Lower lobe of right lung (tissue), 2 donors: ENCODE measurements around the gene DSG2. TPM values are rescaled to one million over a fixed set of nuclear protein-coding genes. Genes with fewer than 3 reads are reported as not detected.

Experiments
- ATAC-seq, 2 donors: fragments of 200-7000 bp; cut with Tn5 transposase; one replicate each; pipeline ENCODE4 v1.9.1; 2020 to 2022; ENCODE audit warnings: mild to moderate bottlenecking in 2 of 2, moderate library complexity in 2 of 2
- DNase-seq: peaks from one replicate; pipeline ENCODE4 v3.0.0-alpha.2; 2020
- H3K27ac ChIP-seq: fragments of 200-600 bp; one replicate; pipeline ENCODE4 v1.8.0; 2022
- H3K27me3 ChIP-seq: fragments of 200-600 bp; one replicate; pipeline ENCODE4 v1.8.0; 2022; ENCODE audit warnings: low read depth
- H3K36me3 ChIP-seq: fragments of 200-600 bp; one replicate; pipeline ENCODE4 v1.8.0; 2022; ENCODE audit warnings: mild to moderate bottlenecking
- H3K4me1 ChIP-seq: fragments of 200-600 bp; one replicate; pipeline ENCODE4 v1.8.0; 2022
- H3K4me3 ChIP-seq: fragments of 200-600 bp; one replicate; pipeline ENCODE4 v1.8.0; 2022; ENCODE audit warnings: mild to moderate bottlenecking
- H3K9me3 ChIP-seq: fragments of 200-600 bp; one replicate; pipeline ENCODE4 v1.8.0; 2022
- CTCF ChIP-seq: fragments of 200-600 bp; IDR thresholded peaks from one replicate; pipeline ENCODE4 v1.8.0; 2022; ENCODE audit warnings: antibody characterized with exemption, mild to moderate bottlenecking
- intact Hi-C: fragments of 100-400 bp; cut with DNase I; formaldehyde crosslinking; loops from one replicate; pipeline ENCODE4 v1.11.0; 2022
- total RNA-seq: library from RNA; stranded (reverse); fragmentation: NEBNext Ultra II Directional; extraction: Animal tissue kit (Norgen Biotek cat#: 25700); gene quantifications from one replicate; pipeline ENCODE4 v1.2.1, GENCODE V29; 2021
- donor health status: DM: no; HTN: yes; CAD: no; lungs with severe emphysema.

The DSG2 gene
- total RNA-seq, 1 donor from 2014 or later, result 27.6 TPM

- no peaks in the 10 kb centered on the region for H3K27me3 ChIP-seq
- H3K4me1 ChIP-seq, result no peaks in the 10 kb centered on the region
- H3K27ac ChIP-seq, result no peak overlapping the region
Observed at GRCh38 chr18:31513189-31513935, 15.4 kb downstream of the DSG2 start.

GRCh38 chr18:31516437-31516836 lies 18.5 kb downstream of the DSG2 start:
- no peak for TF ChIP-seq CTCF

More at GRCh38 chr18:31513189-31513935, 15.4 kb downstream of the DSG2 start:
- DNase-seq (no peak), ATAC-seq (no peak)
- TF ChIP-seq CTCF, result no peak
- intact Hi-C loops, result no loop called here
- H3K9me3 ChIP-seq, result no peaks in the 10 kb centered on the region
- H3K4me3 ChIP-seq, result no peak overlapping the region
- H3K36me3 ChIP-seq, result no peaks in the 10 kb centered on the region

GRCh38 chr18:31526374-31526773 lies 28.4 kb downstream of the DSG2 start:
- Histone ChIP-seq H3K4me1 (no peaks in the 10 kb centered on the region), H3K9me3 (no peaks in the 10 kb centered on the region), H3K36me3 (peaks cover 5% of the 10 kb centered on the region), H3K4me3 (no peak overlapping the region), H3K27ac (no peak overlapping the region), H3K27me3 (no peaks in the 10 kb centered on the region)
- ATAC-seq, result no peak
- intact Hi-C loops, result no loop called here
- no peak for TF ChIP-seq CTCF
- DNase-seq, result no peak

More at GRCh38 chr18:31516437-31516836, 18.5 kb downstream of the DSG2 start:
- intact Hi-C loops, result no loop called here
- ATAC-seq, result no peak
- H3K9me3 ChIP-seq, result no peaks in the 10 kb centered on the region
- H3K4me3 ChIP-seq, result no peak overlapping the region
- no peak for DNase-seq
- no peaks in the 10 kb centered on the region for H3K27me3 ChIP-seq
- H3K4me1 ChIP-seq, result no peaks in the 10 kb centered on the region
- H3K27ac ChIP-seq, result no peak overlapping the region
- H3K36me3 ChIP-seq, result no peaks in the 10 kb centered on the region

GRCh38 chr18:31533236-31533635 lies 35.3 kb downstream of the DSG2 start:
- no peak overlapping the region for H3K27ac ChIP-seq
- ATAC-seq, result no peak

GRCh38 chr18:31538837-31539236 lies 40.9 kb downstream of the DSG2 start:
- H3K36me3 ChIP-seq, result no peaks in the 10 kb centered on the region
- H3K9me3 ChIP-seq, result no peaks in the 10 kb centered on the region
- TF ChIP-seq CTCF, result no peak
- no peak overlapping the region for H3K27ac ChIP-seq
- intact Hi-C loops, result no loop called here
- peak in 1 of 2 donors; percentile 32 for ATAC-seq
- DNase-seq, result no peak
- H3K4me3 ChIP-seq, result no peak overlapping the region
- H3K4me1 ChIP-seq, result no peaks in the 10 kb centered on the region
- no peaks in the 10 kb centered on the region for H3K27me3 ChIP-seq

More at GRCh38 chr18:31533236-31533635, 35.3 kb downstream of the DSG2 start:
- DNase-seq, result no peak
- Histone ChIP-seq H3K36me3 (no peaks in the 10 kb centered on the region), H3K9me3 (no peaks in the 10 kb centered on the region), H3K4me3 (no peak overlapping the region), H3K4me1 (no peaks in the 10 kb centered on the region), H3K27me3 (no peaks in the 10 kb centered on the region)
- intact Hi-C loops, result no loop called here
- TF ChIP-seq CTCF, result no peak
